ENCODE measurements around the gene ZYX. TPM values are rescaled to one million over a fixed set of nuclear protein-coding genes. Genes with fewer than 3 reads are reported as not detected.

Gene ZYX
- total RNA-seq, 1 donor from 2014 or later, result 320 TPM

DNA sequence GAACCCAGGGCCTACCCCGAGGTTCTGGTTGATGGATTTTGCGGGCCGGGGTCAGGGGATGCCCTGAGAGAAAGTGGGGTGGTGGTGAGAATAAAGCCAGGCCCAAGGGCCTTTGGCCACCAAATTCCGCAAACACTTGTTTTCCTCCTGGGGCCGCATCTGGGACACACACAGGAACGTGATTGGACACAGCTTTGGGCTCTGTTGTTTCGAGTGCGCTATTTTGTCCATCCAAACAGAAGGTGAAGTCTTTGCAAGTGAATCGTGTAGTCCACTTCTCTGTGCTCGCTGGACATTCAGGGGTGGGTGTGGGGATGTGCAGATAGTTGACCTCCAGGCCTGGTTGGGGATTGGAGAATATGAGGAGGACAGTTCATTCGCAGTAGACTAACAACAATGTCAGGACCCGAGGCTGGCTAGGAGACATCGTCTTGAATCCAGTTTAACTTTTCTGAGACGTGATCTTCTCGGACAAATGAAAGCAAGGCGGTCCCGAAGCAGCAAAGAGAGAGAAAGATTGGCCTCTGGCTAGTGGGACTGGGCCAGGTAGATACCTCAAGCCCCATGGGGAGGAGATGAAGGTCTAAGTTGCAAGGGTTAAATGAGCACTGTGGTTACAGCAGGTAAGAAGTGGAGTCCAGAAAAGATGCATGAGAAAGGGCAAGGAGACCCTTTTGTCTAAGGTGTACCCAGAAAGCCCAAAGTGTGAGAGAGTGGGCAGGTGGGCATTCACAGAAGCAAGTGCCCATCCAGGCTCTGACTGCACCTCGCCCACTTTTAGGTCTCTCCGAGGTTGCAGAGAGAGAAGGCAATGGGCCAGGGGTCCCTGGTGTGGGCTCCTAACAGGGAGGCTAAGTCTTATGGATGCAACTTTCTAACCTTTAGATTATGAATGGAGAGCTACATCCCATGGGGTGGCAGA lies 17.9 kb upstream of the ZYX start:
- TF ChIP-seq, protein P1, sequence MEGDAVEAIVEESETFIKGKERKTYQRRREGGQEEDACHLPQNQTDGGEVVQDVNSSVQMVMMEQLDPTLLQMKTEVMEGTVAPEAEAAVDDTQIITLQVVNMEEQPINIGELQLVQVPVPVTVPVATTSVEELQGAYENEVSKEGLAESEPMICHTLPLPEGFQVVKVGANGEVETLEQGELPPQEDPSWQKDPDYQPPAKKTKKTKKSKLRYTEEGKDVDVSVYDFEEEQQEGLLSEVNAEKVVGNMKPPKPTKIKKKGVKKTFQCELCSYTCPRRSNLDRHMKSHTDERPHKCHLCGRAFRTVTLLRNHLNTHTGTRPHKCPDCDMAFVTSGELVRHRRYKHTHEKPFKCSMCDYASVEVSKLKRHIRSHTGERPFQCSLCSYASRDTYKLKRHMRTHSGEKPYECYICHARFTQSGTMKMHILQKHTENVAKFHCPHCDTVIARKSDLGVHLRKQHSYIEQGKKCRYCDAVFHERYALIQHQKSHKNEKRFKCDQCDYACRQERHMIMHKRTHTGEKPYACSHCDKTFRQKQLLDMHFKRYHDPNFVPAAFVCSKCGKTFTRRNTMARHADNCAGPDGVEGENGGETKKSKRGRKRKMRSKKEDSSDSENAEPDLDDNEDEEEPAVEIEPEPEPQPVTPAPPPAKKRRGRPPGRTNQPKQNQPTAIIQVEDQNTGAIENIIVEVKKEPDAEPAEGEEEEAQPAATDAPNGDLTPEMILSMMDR (IDR thresholded peaks at IDR 0.05), result no peak
- H3K4me1 ChIP-seq, result peaks cover 0 to 8% of the 10 kb centered on the region in 2 donors
- peak overlapping the region; percentile 69 to 79 for H3K4me3 ChIP-seq
- H3K9me3 ChIP-seq, result no peaks in the 10 kb centered on the region
- H3K27ac ChIP-seq, result no peak overlapping the region
- intact Hi-C loops (cut with DNase I), result loop anchor here (2.0 to 5.0 kb wide), 2 partner anchors 54 to 74 kb away; partner anchors contain the start of gene CASP2
- H3K27me3 ChIP-seq, result no peaks in the 10 kb centered on the region
- no peak for DNase-seq (ENCODE audit: low spot score in 2 of 2)
- H3K36me3 ChIP-seq, result no peaks in the 10 kb centered on the region

DNA sequence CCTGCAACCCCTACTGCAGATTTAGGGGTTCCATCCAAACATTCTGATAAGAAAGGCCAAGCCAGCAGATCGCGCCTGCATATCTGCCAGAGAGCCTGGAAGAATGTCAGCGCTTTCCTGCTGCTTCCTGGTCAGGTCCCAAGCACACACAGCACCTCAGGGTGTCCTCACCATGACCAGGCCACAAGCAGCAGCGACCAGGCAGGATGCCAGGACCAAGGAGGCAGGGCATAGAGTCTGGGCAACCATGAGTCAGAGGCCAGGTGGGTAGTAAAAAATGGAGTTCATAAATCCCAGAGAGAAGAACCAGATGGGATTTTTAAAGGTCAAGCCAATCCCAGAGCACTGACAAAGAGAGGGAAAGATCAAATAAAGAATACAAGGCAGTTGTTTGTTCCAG lies 13.2 kb upstream of the ZYX start:
- Histone ChIP-seq H3K36me3 (no peaks in the 10 kb centered on the region), H3K27me3 (no peaks in the 10 kb centered on the region), H3K9me3 (no peaks in the 10 kb centered on the region), H3K4me3 (no peak overlapping the region), H3K27ac (no peak overlapping the region), H3K4me1 (peaks cover 0 to under 1% of the 10 kb centered on the region in 2 donors)
- no peak for DNase-seq (ENCODE audit: low spot score in 2 of 2)
- TF ChIP-seq, protein P1 (IDR thresholded peaks at IDR 0.05), result no peak
- intact Hi-C loops (cut with DNase I), result no loop called here

DNA sequence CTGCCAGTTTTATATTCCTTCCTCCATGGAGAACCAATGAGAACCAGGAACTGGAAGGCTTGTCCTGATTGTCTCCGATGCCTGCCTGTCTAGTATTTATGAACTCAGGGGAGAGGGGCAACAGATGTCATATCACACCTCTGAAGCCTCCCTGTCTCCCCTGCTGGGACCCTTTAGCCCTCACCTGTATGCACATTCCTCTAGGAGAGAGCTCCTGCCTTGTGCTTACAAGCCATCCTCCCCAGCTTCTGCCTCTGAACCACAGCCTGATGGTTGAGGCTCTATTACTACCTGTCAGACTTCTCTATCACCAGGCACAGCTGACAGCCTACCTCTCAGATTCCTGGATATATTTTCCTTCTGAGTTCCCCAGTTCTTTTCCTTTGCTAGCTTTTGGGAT lies 12.8 kb upstream of the ZYX start:
- intact Hi-C loops (cut with DNase I), result no loop called here
- H3K4me3 ChIP-seq, result no peak overlapping the region
- TF ChIP-seq, protein P1 (IDR thresholded peaks at IDR 0.05), result no peak
- no peak for DNase-seq (ENCODE audit: low spot score in 2 of 2)
- no peak overlapping the region for H3K27ac ChIP-seq
- no peaks in the 10 kb centered on the region for H3K4me1 ChIP-seq
- H3K9me3 ChIP-seq, result no peaks in the 10 kb centered on the region
- H3K27me3 ChIP-seq, result no peaks in the 10 kb centered on the region
- no peaks in the 10 kb centered on the region for H3K36me3 ChIP-seq

DNA sequence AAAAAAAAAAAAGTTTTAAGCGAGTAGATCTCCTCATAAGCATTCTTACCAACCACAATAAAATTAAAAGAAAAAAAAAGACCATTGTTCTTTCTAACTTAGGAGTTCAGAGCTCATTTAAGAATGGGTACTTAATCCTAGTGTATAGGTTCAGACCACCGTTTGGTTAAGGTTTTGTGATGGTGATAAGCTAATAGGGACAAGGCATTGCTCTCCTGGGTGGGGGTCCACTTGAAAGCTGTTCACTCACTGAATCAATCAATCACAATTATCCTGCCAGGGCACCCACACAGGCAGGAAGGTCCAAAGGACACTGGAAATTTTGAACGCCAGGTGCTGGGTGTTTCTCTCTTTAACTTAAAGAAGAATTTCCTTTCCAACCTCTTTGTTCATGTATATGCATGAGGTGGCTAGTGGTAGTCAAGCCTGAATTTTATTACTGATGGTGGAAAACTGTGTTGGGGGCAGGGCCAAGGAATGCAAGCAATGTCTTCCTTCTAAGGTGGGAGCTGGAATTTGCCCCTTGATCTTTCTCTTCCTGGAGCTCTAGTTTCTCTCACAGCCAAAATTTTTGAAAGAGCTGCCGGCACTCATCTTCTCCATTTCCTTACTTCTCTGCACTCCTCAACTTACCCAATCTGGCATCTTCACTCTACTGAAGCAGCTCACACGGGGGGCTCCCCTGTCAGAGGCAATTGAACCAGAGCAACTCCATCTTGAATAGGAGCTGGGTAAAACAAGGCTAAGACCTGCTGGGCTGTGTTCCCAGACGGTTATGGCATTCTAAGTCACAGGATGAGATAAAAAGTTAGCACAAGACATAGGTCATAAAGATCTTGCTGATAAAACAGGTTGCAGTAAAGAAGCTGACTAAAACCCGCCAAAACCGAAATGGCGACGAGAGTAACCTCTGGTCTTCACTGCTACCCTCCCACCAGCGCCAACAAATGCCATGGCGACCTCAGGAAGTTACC lies 11.2 kb upstream of the ZYX start:
- H3K27ac ChIP-seq, result no peak overlapping the region
- no peaks in the 10 kb centered on the region for H3K27me3 ChIP-seq
- no peaks in the 10 kb centered on the region for H3K9me3 ChIP-seq
- DNase-seq (ENCODE audit: low spot score in 2 of 2), result no peak
- no peak overlapping the region for H3K4me3 ChIP-seq
- no peaks in the 10 kb centered on the region for H3K36me3 ChIP-seq
- H3K4me1 ChIP-seq, result no peaks in the 10 kb centered on the region
- TF ChIP-seq, protein P1 (IDR thresholded peaks at IDR 0.05), result no peak
- intact Hi-C loops (cut with DNase I), result no loop called here

DNA sequence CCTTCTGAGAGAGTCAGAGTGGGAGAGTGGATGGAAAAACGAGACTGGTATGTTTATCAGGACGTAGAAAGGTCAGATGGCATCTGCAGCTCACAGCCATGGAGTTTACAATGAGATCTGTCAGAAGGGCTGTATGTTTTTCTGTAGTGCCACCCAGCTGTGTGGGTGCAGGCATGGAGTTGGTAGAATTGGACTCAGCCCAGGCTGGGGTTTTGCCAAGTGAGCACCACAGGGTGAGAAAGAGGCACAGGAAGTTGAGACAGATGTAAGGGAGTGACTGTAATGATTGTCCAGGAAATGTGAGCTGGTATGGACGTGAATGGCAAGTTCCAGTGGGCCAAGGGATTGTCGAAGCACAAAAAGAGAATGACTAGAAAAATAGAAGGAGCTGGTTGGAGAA lies 9.1 kb upstream of the ZYX start:
- intact Hi-C loops (cut with DNase I), result no loop called here
- H3K36me3 ChIP-seq, result no peaks in the 10 kb centered on the region
- H3K4me1 ChIP-seq, result no peaks in the 10 kb centered on the region
- H3K27ac ChIP-seq, result no peak overlapping the region
- H3K27me3 ChIP-seq, result no peaks in the 10 kb centered on the region
- H3K4me3 ChIP-seq, result no peak overlapping the region
- TF ChIP-seq, protein P1 (IDR thresholded peaks at IDR 0.05), result no peak
- DNase-seq (ENCODE audit: low spot score in 2 of 2), result no peak
- H3K9me3 ChIP-seq, result no peaks in the 10 kb centered on the region

Data from ascending aorta (tissue), 2 donors.